ENCODE measurements around the gene SEMA6D. TPM values are rescaled to one million over a fixed set of nuclear protein-coding genes. Genes with fewer than 3 reads are reported as not detected.

The SEMA6D gene
- total RNA-seq, 1 donor, result 17.7 TPM

DNA sequence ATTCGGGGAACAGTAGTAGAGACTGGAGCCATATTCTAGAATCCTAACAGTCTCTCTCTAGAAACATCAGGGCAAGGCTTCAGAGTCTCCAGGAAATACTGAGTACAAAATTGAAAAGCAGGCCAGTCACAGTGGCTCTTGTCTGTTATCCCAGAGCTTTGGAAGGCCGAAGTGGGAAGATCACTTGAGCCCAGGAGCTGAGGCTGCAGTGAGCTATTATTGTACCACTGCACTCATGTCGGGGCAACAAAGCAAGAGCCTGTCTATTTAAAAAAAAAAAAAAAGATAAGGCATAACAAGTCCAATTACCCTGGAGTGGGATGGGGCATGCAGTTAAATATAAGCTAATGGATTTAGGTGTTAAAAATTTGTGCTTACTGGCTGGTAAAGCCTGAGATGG, 79.0 kb downstream of the SEMA6D start:
- no peak for DNase-seq (ENCODE audit: low read depth)
- TF ChIP-seq CTCF (IDR thresholded peaks at IDR 0.05; ENCODE audit: insufficient read depth, low read length), result no peak
- no peak overlapping the region for H3K4me3 ChIP-seq (ENCODE audit: low read depth, low read length)

DNA sequence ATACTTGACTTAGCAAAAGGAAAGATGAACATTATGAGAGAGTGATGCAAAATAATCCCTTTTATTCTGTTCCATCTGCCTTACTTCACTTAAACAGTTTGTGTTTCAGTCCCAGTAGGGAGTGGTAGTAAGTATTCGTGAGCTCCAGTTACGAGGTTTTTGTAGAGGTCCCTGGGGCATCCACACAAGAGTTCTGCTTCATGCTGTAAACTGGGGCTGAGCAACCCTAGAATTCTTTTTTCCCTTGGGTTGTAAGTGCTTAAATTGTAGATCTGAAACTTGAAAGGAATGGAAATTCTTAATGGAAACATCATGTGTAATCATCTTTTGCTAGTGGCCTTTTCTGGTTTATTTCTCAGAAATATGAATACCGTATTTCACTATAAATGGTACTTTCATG, 79.5 kb downstream of the SEMA6D start:
- no peak for DNase-seq (ENCODE audit: low read depth)
- TF ChIP-seq CTCF (IDR thresholded peaks at IDR 0.05; ENCODE audit: insufficient read depth, low read length), result no peak
- H3K4me3 ChIP-seq (ENCODE audit: low read depth, low read length), result no peak overlapping the region

DNA sequence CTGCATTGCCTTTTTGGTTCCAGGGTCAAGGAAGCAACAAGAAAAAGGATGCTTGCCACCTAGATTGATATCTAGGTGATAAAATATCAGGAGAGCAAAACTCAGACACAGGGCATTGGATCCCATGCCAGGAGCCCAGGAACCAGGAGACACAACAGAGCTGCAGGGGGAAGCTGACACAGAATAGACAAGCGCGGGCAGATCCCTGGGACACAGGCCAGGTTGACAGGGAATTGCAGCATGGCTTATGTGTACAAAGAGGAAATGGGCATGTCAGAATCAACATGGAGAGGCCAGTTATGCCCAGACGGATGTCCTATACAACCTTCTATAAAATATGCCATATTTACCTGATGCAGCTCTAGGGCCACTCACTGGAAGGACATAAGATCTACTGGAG, 84.2 kb downstream of the SEMA6D start:
- no peak for TF ChIP-seq CTCF (IDR thresholded peaks at IDR 0.05; ENCODE audit: insufficient read depth, low read length)
- H3K4me3 ChIP-seq (ENCODE audit: low read depth, low read length), result no peak overlapping the region
- DNase-seq (ENCODE audit: low read depth), result no peak

DNA sequence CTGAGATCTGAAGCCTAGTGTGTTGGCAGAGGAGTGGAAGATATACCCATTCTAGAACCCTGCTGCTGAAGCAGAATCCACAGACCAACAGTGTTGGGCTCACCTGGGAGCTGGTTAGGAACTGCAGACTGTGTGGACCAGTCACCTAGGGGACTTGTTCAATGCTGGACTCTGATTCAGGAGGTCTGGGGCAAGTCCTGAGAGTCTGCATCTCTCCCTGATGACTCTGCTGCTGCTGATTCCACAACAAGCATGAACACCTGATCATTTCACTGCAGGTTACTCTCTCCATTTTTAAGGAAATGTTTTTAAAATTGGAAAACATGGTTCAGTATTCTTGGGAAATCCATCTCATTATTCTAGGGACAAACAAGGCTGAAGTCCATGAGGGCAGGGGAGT, 84.9 kb downstream of the SEMA6D start:
- no peak for TF ChIP-seq CTCF (IDR thresholded peaks at IDR 0.05; ENCODE audit: insufficient read depth, low read length)
- DNase-seq (ENCODE audit: low read depth), result no peak
- no peak overlapping the region for H3K4me3 ChIP-seq (ENCODE audit: low read depth, low read length)

GRCh38 chr15:47803767-47804166, 86.5 kb downstream of the SEMA6D start:
- no peak overlapping the region for H3K4me3 ChIP-seq (ENCODE audit: low read depth, low read length)
- TF ChIP-seq CTCF (IDR thresholded peaks at IDR 0.05; ENCODE audit: insufficient read depth, low read length), result no peak
- peak; percentile 4 for DNase-seq (ENCODE audit: low read depth)

GRCh38 chr15:47804733-47805132, 87.4 kb downstream of the SEMA6D start:
- TF ChIP-seq CTCF (IDR thresholded peaks at IDR 0.05; ENCODE audit: insufficient read depth, low read length), result no peak
- H3K4me3 ChIP-seq (ENCODE audit: low read depth, low read length), result no peak overlapping the region
- no peak for DNase-seq (ENCODE audit: low read depth)

- no peak for DNase-seq (ENCODE audit: low read depth)
- TF ChIP-seq CTCF (IDR thresholded peaks at IDR 0.05; ENCODE audit: insufficient read depth, low read length), result no peak
These were observed 88.7 kb downstream of the SEMA6D start for GRCh38 chr15:47806008-47806407.

More at GRCh38 chr15:47806008-47806407, 88.7 kb downstream of the SEMA6D start:
- H3K4me3 ChIP-seq (ENCODE audit: low read depth, low read length), result no peak overlapping the region
